Measurements from ENCODE around the gene SIGLEC15.

- TF ChIP-seq CTCF (IDR thresholded peaks at IDR 0.05 in 2 of 3, conservative IDR thresholded peaks at IDR 0.05 in 1 of 3; ENCODE audit: control insufficient read depth in 2 of 3, extremely low read depth in 1 of 3, insufficient read depth in 1 of 3, low read depth in 3 of 3, low read length in 3 of 3) = no peak
- no peak for TF ChIP-seq SRF (IDR thresholded peaks at IDR 0.05; ENCODE audit: low read depth in 2 of 2, low read length in 2 of 2)
- no peak for TF ChIP-seq SREBF2 (IDR thresholded peaks at IDR 0.05; ENCODE audit: low read length)
- TF ChIP-seq CHD1 (IDR thresholded peaks at IDR 0.05; ENCODE audit: low read depth, low read length) = no peak
- TF ChIP-seq RFX5 (IDR thresholded peaks at IDR 0.05; ENCODE audit: low read depth, low read length) = no peak
- no peak for TF ChIP-seq ZNF274 (IDR thresholded peaks at IDR 0.05; ENCODE audit: insufficient read depth, insufficient read length)
- TF ChIP-seq TAF1 (IDR thresholded peaks at IDR 0.05; ENCODE audit: borderline replicate concordance, low read depth, low read length) = no peak
- TF ChIP-seq ZNF24 (IDR thresholded peaks at IDR 0.05) = no peak
- no peak for TF ChIP-seq TBL1XR1 (IDR thresholded peaks at IDR 0.05; ENCODE audit: low read depth, low read length)
- no peak for TF ChIP-seq SIN3A (IDR thresholded peaks at IDR 0.05; ENCODE audit: low read depth, low read length)
Measured at GRCh38 chr18:45834306-45834705, 8.8 kb downstream of the SIGLEC15 start.

Measured in GM12878 (cell line).